H1 (cell line): ENCODE measurements around the gene XNDC1N. TPM values are rescaled to one million over a fixed set of nuclear protein-coding genes. Genes with fewer than 3 reads are reported as not detected.

Experiments
- BRCA1 ChIP-seq: IDR thresholded peaks from 2 replicates; pipeline ENCODE4 v1.6.1; 2012; ENCODE audit warnings: low read depth, low read length, improper control_type of control experiment
- CREB1 ChIP-seq: IDR thresholded peaks from 2 replicates; pipeline ENCODE4 v1.6.1; 2012; ENCODE audit warnings: inconsistent platforms
- POLR2A ChIP-seq, 2 experiments: IDR thresholded peaks; 1 replicate in 1 of 2; 2 replicates in 1 of 2; pipeline ENCODE4 v1.6.1; 2011; ENCODE audit warnings: low read depth in 2 of 2, low read length in 2 of 2, mild to moderate bottlenecking in 2 of 2; ENCODE audit errors: control extremely low read depth in 1 of 2
- RAD21 ChIP-seq, 2 experiments: IDR thresholded peaks in 1 of 2; conservative IDR thresholded peaks in 1 of 2; 2 replicates each; pipeline ENCODE4 v1.6.1; 2011; ENCODE audit warnings: low read depth in 2 of 2, low read length in 2 of 2, improper control_type of control experiment in 1 of 2, inconsistent platforms in 1 of 2, mild to moderate bottlenecking in 1 of 2, moderate library complexity in 1 of 2
- RBBP5 ChIP-seq: IDR thresholded peaks from 2 replicates; pipeline ENCODE4 v1.7.1; 2012; ENCODE audit warnings: low read depth, mild to moderate bottlenecking, inconsistent platforms, low read length, moderate library complexity, borderline replicate concordance
- polyA plus RNA-seq, 7 experiments: library from polyadenylated mRNA; depleted of rRNA in 3 of 7; stranded (reverse) in 5 of 7; unstranded in 2 of 7; fragments of >200 nt in 5 of 7; fragments of 200-250 nt in 2 of 7; gene quantifications; 1 replicate in 5 of 7; 2 replicates in 1 of 7; 4 replicates in 1 of 7; pipeline versions ENCODE4 v1.2.1 to v1.2.3, GENCODE V29; 2011 to 2013; ENCODE audit warnings: missing spikeins in 2 of 7, mixed read lengths in 2 of 7
- total RNA-seq: library from RNA; stranded (reverse); fragmentation: NEBNext Ultra II Directional; extraction: Animal tissue kit (Norgen Biotek cat#: 25700); gene quantifications from 2 replicates; pipeline ENCODE4 v1.2.1, GENCODE V29; 2021
- TF ChIP-seq, protein P1 (sequence below): fragments of 300-600 bp; sonication (generic); IDR thresholded peaks from 2 replicates; pipeline ENCODE4 v1.7.1; 2012; ENCODE audit warnings: low read length, moderate library complexity, mild to moderate bottlenecking, inconsistent platforms; ENCODE audit not compliant: insufficient replicate concordance
- TF ChIP-seq, protein P2 (sequence below), 3 experiments: IDR thresholded peaks; 1 replicate in 2 of 3; 2 replicates in 1 of 3; pipeline versions ENCODE4 v1.5.1 to v1.6.1; 2011; ENCODE audit warnings: low read length in 3 of 3, mild to moderate bottlenecking in 3 of 3, inconsistent platforms in 2 of 3, low read depth in 1 of 3, moderate library complexity in 1 of 3; ENCODE audit not compliant: insufficient read depth in 1 of 3; ENCODE audit errors: control extremely low read depth in 1 of 3

The XNDC1N gene
- total and polyA plus RNA-seq, 2 of the 8 experiments (the other 6 are each of a cell fraction or from before 2014, with no cell fraction given): 5.8 to 7.5 TPM

DNA sequence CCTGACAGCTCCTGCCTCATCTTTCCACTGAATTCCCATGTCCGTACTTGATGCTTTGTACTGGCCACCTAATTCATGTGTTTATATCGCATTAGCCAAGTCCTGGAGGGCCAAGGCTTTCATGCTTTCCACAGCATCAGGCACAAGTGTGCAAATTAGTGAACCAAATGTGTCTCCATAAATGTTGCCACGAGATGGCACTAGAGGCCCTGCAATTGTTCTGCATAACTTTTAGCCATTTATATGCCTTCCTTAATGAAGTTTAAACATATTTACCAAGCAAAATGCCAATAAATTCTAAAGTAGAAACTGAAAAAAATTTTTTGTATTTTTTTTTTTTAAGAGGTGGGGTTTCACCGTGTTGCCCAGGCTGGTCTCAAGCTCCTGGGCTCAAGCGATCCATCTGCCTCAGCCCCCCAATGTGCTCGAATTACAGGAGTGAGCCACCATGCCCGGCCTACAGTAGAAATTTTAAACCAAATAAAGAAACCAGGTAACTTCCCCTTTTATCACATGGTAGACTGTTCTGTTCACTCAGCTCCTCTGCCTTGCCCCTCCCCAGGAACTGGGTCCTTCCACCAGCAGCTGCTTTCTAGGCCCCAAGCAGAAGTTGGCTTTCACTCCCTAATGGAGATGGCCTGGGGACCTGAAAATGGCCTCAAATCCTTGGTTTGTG lies 49.5 kb upstream of the XNDC1N start (continued):
- TF ChIP-seq, protein P1, sequence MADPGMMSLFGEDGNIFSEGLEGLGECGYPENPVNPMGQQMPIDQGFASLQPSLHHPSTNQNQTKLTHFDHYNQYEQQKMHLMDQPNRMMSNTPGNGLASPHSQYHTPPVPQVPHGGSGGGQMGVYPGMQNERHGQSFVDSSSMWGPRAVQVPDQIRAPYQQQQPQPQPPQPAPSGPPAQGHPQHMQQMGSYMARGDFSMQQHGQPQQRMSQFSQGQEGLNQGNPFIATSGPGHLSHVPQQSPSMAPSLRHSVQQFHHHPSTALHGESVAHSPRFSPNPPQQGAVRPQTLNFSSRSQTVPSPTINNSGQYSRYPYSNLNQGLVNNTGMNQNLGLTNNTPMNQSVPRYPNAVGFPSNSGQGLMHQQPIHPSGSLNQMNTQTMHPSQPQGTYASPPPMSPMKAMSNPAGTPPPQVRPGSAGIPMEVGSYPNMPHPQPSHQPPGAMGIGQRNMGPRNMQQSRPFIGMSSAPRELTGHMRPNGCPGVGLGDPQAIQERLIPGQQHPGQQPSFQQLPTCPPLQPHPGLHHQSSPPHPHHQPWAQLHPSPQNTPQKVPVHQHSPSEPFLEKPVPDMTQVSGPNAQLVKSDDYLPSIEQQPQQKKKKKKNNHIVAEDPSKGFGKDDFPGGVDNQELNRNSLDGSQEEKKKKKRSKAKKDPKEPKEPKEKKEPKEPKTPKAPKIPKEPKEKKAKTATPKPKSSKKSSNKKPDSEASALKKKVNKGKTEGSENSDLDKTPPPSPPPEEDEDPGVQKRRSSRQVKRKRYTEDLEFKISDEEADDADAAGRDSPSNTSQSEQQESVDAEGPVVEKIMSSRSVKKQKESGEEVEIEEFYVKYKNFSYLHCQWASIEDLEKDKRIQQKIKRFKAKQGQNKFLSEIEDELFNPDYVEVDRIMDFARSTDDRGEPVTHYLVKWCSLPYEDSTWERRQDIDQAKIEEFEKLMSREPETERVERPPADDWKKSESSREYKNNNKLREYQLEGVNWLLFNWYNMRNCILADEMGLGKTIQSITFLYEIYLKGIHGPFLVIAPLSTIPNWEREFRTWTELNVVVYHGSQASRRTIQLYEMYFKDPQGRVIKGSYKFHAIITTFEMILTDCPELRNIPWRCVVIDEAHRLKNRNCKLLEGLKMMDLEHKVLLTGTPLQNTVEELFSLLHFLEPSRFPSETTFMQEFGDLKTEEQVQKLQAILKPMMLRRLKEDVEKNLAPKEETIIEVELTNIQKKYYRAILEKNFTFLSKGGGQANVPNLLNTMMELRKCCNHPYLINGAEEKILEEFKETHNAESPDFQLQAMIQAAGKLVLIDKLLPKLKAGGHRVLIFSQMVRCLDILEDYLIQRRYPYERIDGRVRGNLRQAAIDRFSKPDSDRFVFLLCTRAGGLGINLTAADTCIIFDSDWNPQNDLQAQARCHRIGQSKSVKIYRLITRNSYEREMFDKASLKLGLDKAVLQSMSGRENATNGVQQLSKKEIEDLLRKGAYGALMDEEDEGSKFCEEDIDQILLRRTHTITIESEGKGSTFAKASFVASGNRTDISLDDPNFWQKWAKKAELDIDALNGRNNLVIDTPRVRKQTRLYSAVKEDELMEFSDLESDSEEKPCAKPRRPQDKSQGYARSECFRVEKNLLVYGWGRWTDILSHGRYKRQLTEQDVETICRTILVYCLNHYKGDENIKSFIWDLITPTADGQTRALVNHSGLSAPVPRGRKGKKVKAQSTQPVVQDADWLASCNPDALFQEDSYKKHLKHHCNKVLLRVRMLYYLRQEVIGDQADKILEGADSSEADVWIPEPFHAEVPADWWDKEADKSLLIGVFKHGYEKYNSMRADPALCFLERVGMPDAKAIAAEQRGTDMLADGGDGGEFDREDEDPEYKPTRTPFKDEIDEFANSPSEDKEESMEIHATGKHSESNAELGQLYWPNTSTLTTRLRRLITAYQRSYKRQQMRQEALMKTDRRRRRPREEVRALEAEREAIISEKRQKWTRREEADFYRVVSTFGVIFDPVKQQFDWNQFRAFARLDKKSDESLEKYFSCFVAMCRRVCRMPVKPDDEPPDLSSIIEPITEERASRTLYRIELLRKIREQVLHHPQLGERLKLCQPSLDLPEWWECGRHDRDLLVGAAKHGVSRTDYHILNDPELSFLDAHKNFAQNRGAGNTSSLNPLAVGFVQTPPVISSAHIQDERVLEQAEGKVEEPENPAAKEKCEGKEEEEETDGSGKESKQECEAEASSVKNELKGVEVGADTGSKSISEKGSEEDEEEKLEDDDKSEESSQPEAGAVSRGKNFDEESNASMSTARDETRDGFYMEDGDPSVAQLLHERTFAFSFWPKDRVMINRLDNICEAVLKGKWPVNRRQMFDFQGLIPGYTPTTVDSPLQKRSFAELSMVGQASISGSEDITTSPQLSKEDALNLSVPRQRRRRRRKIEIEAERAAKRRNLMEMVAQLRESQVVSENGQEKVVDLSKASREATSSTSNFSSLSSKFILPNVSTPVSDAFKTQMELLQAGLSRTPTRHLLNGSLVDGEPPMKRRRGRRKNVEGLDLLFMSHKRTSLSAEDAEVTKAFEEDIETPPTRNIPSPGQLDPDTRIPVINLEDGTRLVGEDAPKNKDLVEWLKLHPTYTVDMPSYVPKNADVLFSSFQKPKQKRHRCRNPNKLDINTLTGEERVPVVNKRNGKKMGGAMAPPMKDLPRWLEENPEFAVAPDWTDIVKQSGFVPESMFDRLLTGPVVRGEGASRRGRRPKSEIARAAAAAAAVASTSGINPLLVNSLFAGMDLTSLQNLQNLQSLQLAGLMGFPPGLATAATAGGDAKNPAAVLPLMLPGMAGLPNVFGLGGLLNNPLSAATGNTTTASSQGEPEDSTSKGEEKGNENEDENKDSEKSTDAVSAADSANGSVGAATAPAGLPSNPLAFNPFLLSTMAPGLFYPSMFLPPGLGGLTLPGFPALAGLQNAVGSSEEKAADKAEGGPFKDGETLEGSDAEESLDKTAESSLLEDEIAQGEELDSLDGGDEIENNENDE: no peak
- TF ChIP-seq, protein P2, sequence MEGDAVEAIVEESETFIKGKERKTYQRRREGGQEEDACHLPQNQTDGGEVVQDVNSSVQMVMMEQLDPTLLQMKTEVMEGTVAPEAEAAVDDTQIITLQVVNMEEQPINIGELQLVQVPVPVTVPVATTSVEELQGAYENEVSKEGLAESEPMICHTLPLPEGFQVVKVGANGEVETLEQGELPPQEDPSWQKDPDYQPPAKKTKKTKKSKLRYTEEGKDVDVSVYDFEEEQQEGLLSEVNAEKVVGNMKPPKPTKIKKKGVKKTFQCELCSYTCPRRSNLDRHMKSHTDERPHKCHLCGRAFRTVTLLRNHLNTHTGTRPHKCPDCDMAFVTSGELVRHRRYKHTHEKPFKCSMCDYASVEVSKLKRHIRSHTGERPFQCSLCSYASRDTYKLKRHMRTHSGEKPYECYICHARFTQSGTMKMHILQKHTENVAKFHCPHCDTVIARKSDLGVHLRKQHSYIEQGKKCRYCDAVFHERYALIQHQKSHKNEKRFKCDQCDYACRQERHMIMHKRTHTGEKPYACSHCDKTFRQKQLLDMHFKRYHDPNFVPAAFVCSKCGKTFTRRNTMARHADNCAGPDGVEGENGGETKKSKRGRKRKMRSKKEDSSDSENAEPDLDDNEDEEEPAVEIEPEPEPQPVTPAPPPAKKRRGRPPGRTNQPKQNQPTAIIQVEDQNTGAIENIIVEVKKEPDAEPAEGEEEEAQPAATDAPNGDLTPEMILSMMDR (IDR thresholded peaks at IDR 0.05; ENCODE audit: control extremely low read depth in 1 of 3, insufficient read depth in 1 of 3, low read depth in 1 of 3, low read length in 3 of 3): peak in 2 of 3 experiments; percentile 58 to 60; a peak in 3 of 4 replicates
- TF ChIP-seq CREB1 (no peak), RBBP5 (no peak), BRCA1 (no peak), POLR2A (IDR thresholded peaks at IDR 0.05; ENCODE audit: control extremely low read depth in 1 of 2, low read depth in 2 of 2, low read length in 2 of 2) (no peak), RAD21 (IDR thresholded peaks at IDR 0.05 in 1 of 2, conservative IDR thresholded peaks at IDR 0.05 in 1 of 2; ENCODE audit: low read depth in 2 of 2, low read length in 2 of 2) (peak; percentile 51 to 62)
